ENCODE measurements around the gene KRT80. TPM values are rescaled to one million over a fixed set of nuclear protein-coding genes. Genes with fewer than 3 reads are reported as not detected.

The KRT80 gene
- total RNA-seq, 4 donors from 2014 or later, result 78.6 to 293 (median 185) TPM

- Histone ChIP-seq H3K4me3 (peak overlapping the region; percentile 36), H3K4me1 (peaks cover 65% of the 10 kb centered on the region), H3K27me3 (no peaks in the 10 kb centered on the region), H3K9me3 (no peaks in the 10 kb centered on the region), H3K36me3 (no peaks in the 10 kb centered on the region), H3K27ac (peak overlapping the region; percentile 85)
- WGBS, result 63% methylated on average over 9 of the region's 9 CpGs
- TF ChIP-seq POLR2AphosphoS5 (IDR thresholded peaks at IDR 0.05), result no peak
- TF ChIP-seq POLR2A (IDR thresholded peaks at IDR 0.05), result no peak
- no peak for TF ChIP-seq CTCF (IDR thresholded peaks at IDR 0.05)
- TF ChIP-seq EP300 (IDR thresholded peaks at IDR 0.05), result no peak
- DNase-seq (ENCODE audit: low spot score in 2 of 2), result no peak
These were observed 8.8 kb downstream of the KRT80 start for GRCh38 chr12:52182898-52183543.

- Histone ChIP-seq H3K36me3 (no peaks in the 10 kb centered on the region), H3K27me3 (no peaks in the 10 kb centered on the region), H3K27ac (peak overlapping the region; percentile 2), H3K4me1 (peaks cover 67% of the 10 kb centered on the region), H3K9me3 (no peaks in the 10 kb centered on the region), H3K4me3 (peak overlapping the region; percentile 36)
- DNase-seq (ENCODE audit: low spot score in 2 of 2), result no peak
- 66% methylated on average over 5 of the region's 5 CpGs for WGBS
- TF ChIP-seq EP300 (IDR thresholded peaks at IDR 0.05) (no peak), POLR2A (IDR thresholded peaks at IDR 0.05) (no peak)
These were observed 9.4 kb downstream of the KRT80 start for GRCh38 chr12:52182384-52182783.

GRCh38 chr12:52181746-52182145 lies 10.1 kb downstream of the KRT80 start:
- Histone ChIP-seq H3K4me1 (peaks cover 70% of the 10 kb centered on the region), H3K27me3 (no peaks in the 10 kb centered on the region), H3K27ac (peak overlapping the region; percentile 2), H3K36me3 (no peaks in the 10 kb centered on the region), H3K4me3 (no peak overlapping the region), H3K9me3 (no peaks in the 10 kb centered on the region)
- no peak for TF ChIP-seq POLR2A (IDR thresholded peaks at IDR 0.05)
- no peak for TF ChIP-seq CTCF (IDR thresholded peaks at IDR 0.05)
- TF ChIP-seq POLR2AphosphoS5 (IDR thresholded peaks at IDR 0.05), result no peak
- TF ChIP-seq EP300 (IDR thresholded peaks at IDR 0.05), result no peak
- 62% methylated on average over 9 of the region's 9 CpGs for WGBS
- DNase-seq (ENCODE audit: low spot score in 2 of 2), result no peak

- Histone ChIP-seq H3K27ac (no peak overlapping the region), H3K4me3 (no peak overlapping the region), H3K36me3 (no peaks in the 10 kb centered on the region), H3K27me3 (no peaks in the 10 kb centered on the region), H3K9me3 (no peaks in the 10 kb centered on the region), H3K4me1 (peaks cover 70% of the 10 kb centered on the region)
- no peak for TF ChIP-seq EP300 (IDR thresholded peaks at IDR 0.05)
- no peak for TF ChIP-seq POLR2A (IDR thresholded peaks at IDR 0.05)
- no peak for TF ChIP-seq CTCF (IDR thresholded peaks at IDR 0.05)
- no peak for TF ChIP-seq POLR2AphosphoS5 (IDR thresholded peaks at IDR 0.05)
- no peak for DNase-seq (ENCODE audit: low spot score in 2 of 2)
- WGBS, result 75% methylated on average over 6 of the region's 6 CpGs
These were observed 10.7 kb downstream of the KRT80 start for GRCh38 chr12:52180971-52181628.

GRCh38 chr12:52179396-52179973 lies 12.3 kb downstream of the KRT80 start:
- WGBS, result 87% methylated on average over 6 of the region's 6 CpGs
- Histone ChIP-seq H3K27ac (no peak overlapping the region), H3K27me3 (no peaks in the 10 kb centered on the region), H3K36me3 (no peaks in the 10 kb centered on the region), H3K4me3 (no peak overlapping the region), H3K4me1 (peaks cover 69% of the 10 kb centered on the region), H3K9me3 (no peaks in the 10 kb centered on the region)
- no peak for DNase-seq (ENCODE audit: low spot score in 2 of 2)
- TF ChIP-seq EP300 (IDR thresholded peaks at IDR 0.05) (no peak), CTCF (IDR thresholded peaks at IDR 0.05) (no peak), POLR2A (IDR thresholded peaks at IDR 0.05) (no peak), POLR2AphosphoS5 (IDR thresholded peaks at IDR 0.05) (no peak)

Measured in suprapubic skin (tissue), 4 donors.